Measurements from ENCODE around the gene IPO11. TPM values are rescaled to one million over a fixed set of nuclear protein-coding genes. Genes with fewer than 3 reads are reported as not detected.

IPO11 gene
- total RNA-seq, 1 donor from 2014 or later = 66.9 TPM

DNA sequence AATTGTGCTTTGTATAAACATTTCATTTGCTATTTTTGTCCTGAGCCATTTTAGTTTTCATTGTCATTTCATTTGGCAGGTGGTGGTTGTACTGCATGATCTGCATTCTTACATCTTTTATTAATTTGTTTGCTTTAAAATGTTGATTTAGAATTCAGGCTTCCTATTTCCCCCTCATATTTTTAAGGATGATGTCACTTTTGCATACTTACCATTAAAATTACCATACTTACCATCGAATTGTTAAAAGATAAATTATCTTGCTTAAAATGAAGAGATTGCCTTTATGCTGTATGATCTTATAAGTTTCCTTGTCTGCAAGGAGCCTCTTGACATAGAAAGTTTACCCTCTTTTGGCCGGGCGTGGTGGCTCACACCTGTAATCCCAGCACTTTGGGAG, 40.0 kb upstream of the IPO11 start:
- Histone ChIP-seq H2AFZ (replicated peaks) (no peak overlapping the region), H3K4me1 (no peaks in the 10 kb centered on the region), H4K20me1 (ENCODE audit: low read depth) (no peaks in the 10 kb centered on the region), H3K9ac (no peak overlapping the region), H3K4me3 (no peak overlapping the region), H3K9me3 (ENCODE audit: low read depth) (no peaks in the 10 kb centered on the region), H3K36me3 (peaks cover 30% of the 10 kb centered on the region), H3K27me3 (no peaks in the 10 kb centered on the region), H3K27ac (no peak overlapping the region), H3F3A (ENCODE audit: low read depth) (no peaks in the 10 kb centered on the region), H3K79me2 (ENCODE audit: low read depth) (no peaks in the 10 kb centered on the region), H3K4me2 (no peak overlapping the region)
- H3K27ac Mint-ChIP-seq = no peak overlapping the region
- no peaks in the 10 kb centered on the region for H3K4me1 Mint-ChIP-seq
- no peak for DNase-seq (ENCODE audit: low spot score)
- no peaks in the 10 kb centered on the region for H3K9me3 Mint-ChIP-seq
- TF ChIP-seq EZH2 (IDR thresholded peaks at IDR 0.05) (no peak), EZH2phosphoT487 (IDR thresholded peaks at IDR 0.05) (no peak)
- peaks cover 26% of the 10 kb centered on the region for H3K36me3 Mint-ChIP-seq
- H3K4me3 Mint-ChIP-seq = no peak overlapping the region
- H3K27me3 Mint-ChIP-seq (ENCODE audit: insufficient read depth, low read depth) = no peaks in the 10 kb centered on the region

- H3K27me3 Mint-ChIP-seq (ENCODE audit: insufficient read depth, low read depth) = no peaks in the 10 kb centered on the region
- TF ChIP-seq EZH2 (IDR thresholded peaks at IDR 0.05) = no peak
- no peak for TF ChIP-seq EZH2phosphoT487 (IDR thresholded peaks at IDR 0.05)
- no peak for TF ChIP-seq CTCF (IDR thresholded peaks at IDR 0.05)
- no peak for DNase-seq (ENCODE audit: low spot score)
Measured at GRCh38 chr5:62373382-62373781, 39.2 kb upstream of the IPO11 start.

GRCh38 chr5:62374090-62374489, 38.5 kb upstream of the IPO11 start:
- Histone ChIP-seq H3K4me2 (no peak overlapping the region), H3K4me3 (no peak overlapping the region), H2AFZ (replicated peaks) (no peak overlapping the region), H3K27me3 (no peaks in the 10 kb centered on the region), H3K9ac (no peak overlapping the region), H3K9me3 (ENCODE audit: low read depth) (no peaks in the 10 kb centered on the region), H3F3A (ENCODE audit: low read depth) (no peaks in the 10 kb centered on the region), H3K79me2 (ENCODE audit: low read depth) (no peaks in the 10 kb centered on the region), H3K4me1 (no peaks in the 10 kb centered on the region), H3K27ac (no peak overlapping the region), H3K36me3 (peaks cover 36% of the 10 kb centered on the region), H4K20me1 (ENCODE audit: low read depth) (no peaks in the 10 kb centered on the region)
- peaks cover 29% of the 10 kb centered on the region for H3K36me3 Mint-ChIP-seq
- H3K27ac Mint-ChIP-seq = no peak overlapping the region
- H3K9me3 Mint-ChIP-seq = no peaks in the 10 kb centered on the region
- TF ChIP-seq EZH2 (IDR thresholded peaks at IDR 0.05) = no peak
- no peak for DNase-seq (ENCODE audit: low spot score)
- no peak overlapping the region for H3K4me3 Mint-ChIP-seq
- H3K27me3 Mint-ChIP-seq (ENCODE audit: insufficient read depth, low read depth) = no peaks in the 10 kb centered on the region
- no peaks in the 10 kb centered on the region for H3K4me1 Mint-ChIP-seq

More at GRCh38 chr5:62373382-62373781, 39.2 kb upstream of the IPO11 start:
- no peaks in the 10 kb centered on the region for H3K79me2 ChIP-seq (ENCODE audit: low read depth)
- H3K27me3 ChIP-seq = no peaks in the 10 kb centered on the region
- no peak overlapping the region for H2AFZ ChIP-seq (replicated peaks)
- Mint-ChIP-seq H3K36me3 (peaks cover 30% of the 10 kb centered on the region), H3K27ac (no peak overlapping the region), H3K4me1 (no peaks in the 10 kb centered on the region), H3K4me3 (no peak overlapping the region), H3K9me3 (no peaks in the 10 kb centered on the region)
- H3K4me1 ChIP-seq = no peaks in the 10 kb centered on the region
- H3K9ac ChIP-seq = no peak overlapping the region
- no peaks in the 10 kb centered on the region for H3F3A ChIP-seq (ENCODE audit: low read depth)
- H3K9me3 ChIP-seq (ENCODE audit: low read depth) = no peaks in the 10 kb centered on the region
- no peak overlapping the region for H3K4me3 ChIP-seq
- H3K27ac ChIP-seq = no peak overlapping the region
- H3K4me2 ChIP-seq = no peak overlapping the region
- peaks cover 30% of the 10 kb centered on the region for H3K36me3 ChIP-seq
- H4K20me1 ChIP-seq (ENCODE audit: low read depth) = no peaks in the 10 kb centered on the region

GRCh38 chr5:62375627-62376026, 36.9 kb upstream of the IPO11 start:
- Histone ChIP-seq H3K79me2 (ENCODE audit: low read depth) (no peaks in the 10 kb centered on the region), H3K4me3 (no peak overlapping the region), H3K36me3 (peaks cover 37% of the 10 kb centered on the region), H3K4me2 (no peak overlapping the region), H3K27me3 (no peaks in the 10 kb centered on the region), H3K9me3 (ENCODE audit: low read depth) (no peaks in the 10 kb centered on the region), H3K9ac (no peak overlapping the region), H3F3A (ENCODE audit: low read depth) (no peaks in the 10 kb centered on the region), H3K4me1 (no peaks in the 10 kb centered on the region), H4K20me1 (ENCODE audit: low read depth) (no peaks in the 10 kb centered on the region), H3K27ac (no peak overlapping the region), H2AFZ (replicated peaks) (no peak overlapping the region)
- Mint-ChIP-seq H3K9me3 (no peaks in the 10 kb centered on the region), H3K36me3 (peaks cover 30% of the 10 kb centered on the region), H3K4me3 (no peak overlapping the region), H3K4me1 (no peaks in the 10 kb centered on the region), H3K27ac (no peak overlapping the region), H3K27me3 (ENCODE audit: insufficient read depth, low read depth) (no peaks in the 10 kb centered on the region)
- TF ChIP-seq EZH2phosphoT487 (IDR thresholded peaks at IDR 0.05) (no peak), EZH2 (IDR thresholded peaks at IDR 0.05) (no peak), CTCF (IDR thresholded peaks at IDR 0.05) (no peak)
- DNase-seq (ENCODE audit: low spot score) = no peak
